Measurements from ENCODE around the gene TSPYL1. TPM values are rescaled to one million over a fixed set of nuclear protein-coding genes. Genes with fewer than 3 reads are reported as not detected.
"Not testable (repeated sequence)": the region's sequence is repeated elsewhere in the genome, so short reads cannot be mapped to it uniquely, and the experiment has no call there.

The TSPYL1 gene
- total RNA-seq, 1 experiment from 2014 or later: 73.1 TPM

GRCh38 chr6:116327803-116328527, 48.2 kb upstream of the TSPYL1 start:
- Histone ChIP-seq H3K4me2 (no peak overlapping the region), H3K27me3 (ENCODE audit: insufficient read depth, low read depth) (no peaks in the 10 kb centered on the region), H2AFZ (no peak overlapping the region), H3K79me2 (ENCODE audit: low read depth) (no peaks in the 10 kb centered on the region), H3F3A (ENCODE audit: insufficient read depth, low read depth) (no peaks in the 10 kb centered on the region), H3K27ac (no peak overlapping the region), H3K9me3 (ENCODE audit: insufficient read depth, low read depth) (no peaks in the 10 kb centered on the region), H4K20me1 (ENCODE audit: insufficient read depth) (no peaks in the 10 kb centered on the region), H3K4me3 (no peak overlapping the region), H3K9me2 (ENCODE audit: insufficient read depth) (no peaks in the 10 kb centered on the region), H3K36me3 (ENCODE audit: low read depth) (no peaks in the 10 kb centered on the region), H3K4me1 (replicated peaks; ENCODE audit: insufficient read depth) (no peaks in the 10 kb centered on the region)
- intact Hi-C loops (cut with micrococcal nuclease; ENCODE audit: unreplicated experiment): no loop called here
- no TSS peak for BruUV-seq (replicated peaks)
- DNase-seq: no peak
- TF ChIP-seq CTCF (conservative IDR thresholded peaks at IDR 0.05): no peak
- TF ChIP-seq EZH2 (IDR thresholded peaks at IDR 0.05; ENCODE audit: low read depth): no peak
- CTCF ChIA-PET: no interaction called here
- POLR2A ChIA-PET (ENCODE audit: unreplicated experiment): no interaction called here

- no peaks in the 10 kb centered on the region for H3K9me3 ChIP-seq (ENCODE audit: insufficient read depth, low read depth)
- intact Hi-C loops (cut with micrococcal nuclease; ENCODE audit: unreplicated experiment): no loop called here
- no peaks in the 10 kb centered on the region for H3K79me2 ChIP-seq (ENCODE audit: low read depth)
- no peak for DNase-seq
- ChIA-PET POLR2A (ENCODE audit: unreplicated experiment) (no interaction called here), CTCF (no interaction called here)
- TF ChIP-seq CTCF (conservative IDR thresholded peaks at IDR 0.05) (no peak), EZH2 (IDR thresholded peaks at IDR 0.05; ENCODE audit: low read depth) (no peak)
- no peaks in the 10 kb centered on the region for H3K27me3 ChIP-seq (ENCODE audit: insufficient read depth, low read depth)
- H3K4me2 ChIP-seq: no peak overlapping the region
- no peak overlapping the region for H3K4me3 ChIP-seq
- no peaks in the 10 kb centered on the region for H3K9me2 ChIP-seq (ENCODE audit: insufficient read depth)
- H3F3A ChIP-seq (ENCODE audit: insufficient read depth, low read depth): no peaks in the 10 kb centered on the region
- no peaks in the 10 kb centered on the region for H3K4me1 ChIP-seq (replicated peaks; ENCODE audit: insufficient read depth)
- H3K36me3 ChIP-seq (ENCODE audit: low read depth): no peaks in the 10 kb centered on the region
- H3K27ac ChIP-seq: no peak overlapping the region
- BruUV-seq (replicated peaks): no TSS peak
- H2AFZ ChIP-seq: no peak overlapping the region
- no peaks in the 10 kb centered on the region for H4K20me1 ChIP-seq (ENCODE audit: insufficient read depth)
Observed at GRCh38 chr6:116326996-116327395, 47.3 kb upstream of the TSPYL1 start.

GRCh38 chr6:116326181-116326671, 46.5 kb upstream of the TSPYL1 start:
- DNase-seq: no peak
- Histone ChIP-seq H3K9me2 (ENCODE audit: insufficient read depth) (no peaks in the 10 kb centered on the region), H4K20me1 (ENCODE audit: insufficient read depth) (no peaks in the 10 kb centered on the region), H3F3A (ENCODE audit: insufficient read depth, low read depth) (no peaks in the 10 kb centered on the region), H3K4me1 (replicated peaks; ENCODE audit: insufficient read depth) (no peaks in the 10 kb centered on the region), H3K9me3 (ENCODE audit: insufficient read depth, low read depth) (no peaks in the 10 kb centered on the region), H3K36me3 (ENCODE audit: low read depth) (no peaks in the 10 kb centered on the region), H2AFZ (no peak overlapping the region), H3K79me2 (ENCODE audit: low read depth) (no peaks in the 10 kb centered on the region), H3K4me3 (no peak overlapping the region), H3K27me3 (ENCODE audit: insufficient read depth, low read depth) (no peaks in the 10 kb centered on the region), H3K27ac (no peak overlapping the region), H3K4me2 (no peak overlapping the region)
- CTCF ChIA-PET: no interaction called here
- POLR2A ChIA-PET (ENCODE audit: unreplicated experiment): no interaction called here
- intact Hi-C loops (cut with micrococcal nuclease; ENCODE audit: unreplicated experiment): no loop called here
- no peak for TF ChIP-seq EZH2 (IDR thresholded peaks at IDR 0.05; ENCODE audit: low read depth)
- TF ChIP-seq CTCF (conservative IDR thresholded peaks at IDR 0.05): no peak
- no TSS peak for BruUV-seq (replicated peaks)

- H2AFZ ChIP-seq; CTCF ChIA-PET; H3F3A ChIP-seq (ENCODE audit: insufficient read depth, low read depth); H4K20me1 ChIP-seq (ENCODE audit: insufficient read depth); H3K36me3 ChIP-seq (ENCODE audit: low read depth); H3K79me2 ChIP-seq (ENCODE audit: low read depth); H3K9me3 ChIP-seq (ENCODE audit: insufficient read depth, low read depth); H3K4me1 ChIP-seq (replicated peaks; ENCODE audit: insufficient read depth); intact Hi-C loops (cut with micrococcal nuclease; ENCODE audit: unreplicated experiment); H3K27ac ChIP-seq; H3K4me3 ChIP-seq; BruUV-seq (replicated peaks); H3K27me3 ChIP-seq (ENCODE audit: insufficient read depth, low read depth); H3K9me2 ChIP-seq (ENCODE audit: insufficient read depth); DNase-seq; POLR2A ChIA-PET (ENCODE audit: unreplicated experiment); H3K4me2 ChIP-seq: not testable (repeated sequence)
Observed at GRCh38 chr6:116325634-116326132, 46.0 kb upstream of the TSPYL1 start.
